Rectal smooth muscle tissue (tissue), 1 donor: ENCODE data around the gene CTNNBL1.

Experiments
- H3K27ac ChIP-seq: one replicate; pipeline ENCODE4 v1.7.0; 2013; ENCODE audit warnings: low read depth, low read length, inconsistent platforms
- H3K27me3 ChIP-seq: one replicate; pipeline ENCODE4 v1.7.0; 2013; ENCODE audit warnings: low read length; ENCODE audit not compliant: control insufficient read depth, insufficient read depth
- H3K36me3 ChIP-seq: one replicate; pipeline ENCODE4 v1.7.0; 2013; ENCODE audit warnings: low read length; ENCODE audit not compliant: control insufficient read depth, insufficient read depth
- H3K4me1 ChIP-seq: one replicate; pipeline ENCODE4 v1.7.0; 2013; ENCODE audit warnings: low read length; ENCODE audit not compliant: control insufficient read depth, insufficient read depth
- H3K4me3 ChIP-seq: one replicate; pipeline ENCODE4 v1.7.0; 2013; ENCODE audit warnings: low read length
- H3K9ac ChIP-seq: one replicate; pipeline ENCODE4 v1.7.0; 2013; ENCODE audit warnings: low read length

CTNNBL1 gene

GRCh38 chr20:37741570-37741969 lies 47.7 kb downstream of the CTNNBL1 start:
- no peak overlapping the region for H3K27ac ChIP-seq
- no peak overlapping the region for H3K9ac ChIP-seq
- H3K36me3 ChIP-seq = peaks cover 6% of the 10 kb centered on the region

GRCh38 chr20:37742131-37742530 lies 48.3 kb downstream of the CTNNBL1 start:
- no peaks in the 10 kb centered on the region for H3K27me3 ChIP-seq
- no peak overlapping the region for H3K27ac ChIP-seq
- no peak overlapping the region for H3K4me3 ChIP-seq
- H3K9ac ChIP-seq = no peak overlapping the region
- H3K36me3 ChIP-seq = peaks cover 6% of the 10 kb centered on the region
- no peaks in the 10 kb centered on the region for H3K4me1 ChIP-seq

More at GRCh38 chr20:37741570-37741969, 47.7 kb downstream of the CTNNBL1 start:
- no peaks in the 10 kb centered on the region for H3K4me1 ChIP-seq
- no peak overlapping the region for H3K4me3 ChIP-seq
- H3K27me3 ChIP-seq = no peaks in the 10 kb centered on the region

GRCh38 chr20:37744347-37744746 lies 50.5 kb downstream of the CTNNBL1 start:
- Histone ChIP-seq H3K36me3 (peaks cover 3% of the 10 kb centered on the region), H3K4me3 (no peak overlapping the region), H3K9ac (no peak overlapping the region), H3K27me3 (no peaks in the 10 kb centered on the region), H3K4me1 (no peaks in the 10 kb centered on the region), H3K27ac (no peak overlapping the region)

- no peaks in the 10 kb centered on the region for H3K27me3 ChIP-seq
- no peak overlapping the region for H3K9ac ChIP-seq
- H3K27ac ChIP-seq = no peak overlapping the region
- no peaks in the 10 kb centered on the region for H3K36me3 ChIP-seq
- no peak overlapping the region for H3K4me3 ChIP-seq
- no peaks in the 10 kb centered on the region for H3K4me1 ChIP-seq
Measured at GRCh38 chr20:37745553-37745952, 51.7 kb downstream of the CTNNBL1 start.

GRCh38 chr20:37748015-37748414 lies 54.2 kb downstream of the CTNNBL1 start:
- no peak overlapping the region for H3K4me3 ChIP-seq
- no peaks in the 10 kb centered on the region for H3K36me3 ChIP-seq
- no peak overlapping the region for H3K27ac ChIP-seq

GRCh38 chr20:37749218-37749617 lies 55.4 kb downstream of the CTNNBL1 start:
- Histone ChIP-seq H3K27me3 (no peaks in the 10 kb centered on the region), H3K36me3 (no peaks in the 10 kb centered on the region), H3K27ac (no peak overlapping the region), H3K4me1 (no peaks in the 10 kb centered on the region), H3K9ac (no peak overlapping the region), H3K4me3 (no peak overlapping the region)

More at GRCh38 chr20:37748015-37748414, 54.2 kb downstream of the CTNNBL1 start:
- Histone ChIP-seq H3K9ac (no peak overlapping the region), H3K4me1 (no peaks in the 10 kb centered on the region), H3K27me3 (no peaks in the 10 kb centered on the region)

- Histone ChIP-seq H3K27me3 (no peaks in the 10 kb centered on the region), H3K27ac (no peak overlapping the region), H3K36me3 (no peaks in the 10 kb centered on the region)
Measured at GRCh38 chr20:37749620-37750403, 56.0 kb downstream of the CTNNBL1 start.

GRCh38 chr20:37755665-37756064 lies 61.8 kb downstream of the CTNNBL1 start:
- peaks cover 2% of the 10 kb centered on the region for H3K36me3 ChIP-seq
- no peaks in the 10 kb centered on the region for H3K4me1 ChIP-seq
- H3K27me3 ChIP-seq = no peaks in the 10 kb centered on the region
- no peak overlapping the region for H3K9ac ChIP-seq
- no peak overlapping the region for H3K27ac ChIP-seq
- H3K4me3 ChIP-seq = no peak overlapping the region

More at GRCh38 chr20:37749620-37750403, 56.0 kb downstream of the CTNNBL1 start:
- no peaks in the 10 kb centered on the region for H3K4me1 ChIP-seq
- H3K9ac ChIP-seq = no peak overlapping the region
- H3K4me3 ChIP-seq = no peak overlapping the region

- Histone ChIP-seq H3K27me3 (no peaks in the 10 kb centered on the region), H3K4me3 (no peak overlapping the region), H3K9ac (no peak overlapping the region), H3K27ac (no peak overlapping the region), H3K4me1 (no peaks in the 10 kb centered on the region), H3K36me3 (peaks cover 2% of the 10 kb centered on the region)
Measured at GRCh38 chr20:37756234-37756633, 62.4 kb downstream of the CTNNBL1 start.

GRCh38 chr20:37757550-37757949 lies 63.7 kb downstream of the CTNNBL1 start:
- Histone ChIP-seq H3K27me3 (no peaks in the 10 kb centered on the region), H3K4me3 (no peak overlapping the region), H3K36me3 (peaks cover 2% of the 10 kb centered on the region), H3K4me1 (no peaks in the 10 kb centered on the region), H3K27ac (no peak overlapping the region), H3K9ac (no peak overlapping the region)

GRCh38 chr20:37758332-37758731 lies 64.5 kb downstream of the CTNNBL1 start:
- no peak overlapping the region for H3K27ac ChIP-seq
- H3K36me3 ChIP-seq = peaks cover 2% of the 10 kb centered on the region
- H3K4me3 ChIP-seq = no peak overlapping the region
- no peak overlapping the region for H3K9ac ChIP-seq
- H3K27me3 ChIP-seq = no peaks in the 10 kb centered on the region
- H3K4me1 ChIP-seq = no peaks in the 10 kb centered on the region

GRCh38 chr20:37759052-37759553 lies 65.3 kb downstream of the CTNNBL1 start:
- Histone ChIP-seq H3K4me3 (no peak overlapping the region), H3K4me1 (no peaks in the 10 kb centered on the region), H3K9ac (no peak overlapping the region), H3K27me3 (no peaks in the 10 kb centered on the region), H3K36me3 (peaks cover 2% of the 10 kb centered on the region), H3K27ac (no peak overlapping the region)

- no peak overlapping the region for H3K9ac ChIP-seq
Measured at GRCh38 chr20:37759761-37760209, 66.0 kb downstream of the CTNNBL1 start.

More at GRCh38 chr20:37759761-37760209, 66.0 kb downstream of the CTNNBL1 start:
- H3K27me3 ChIP-seq = no peaks in the 10 kb centered on the region
- H3K4me3 ChIP-seq = no peak overlapping the region
- no peak overlapping the region for H3K27ac ChIP-seq
- no peaks in the 10 kb centered on the region for H3K4me1 ChIP-seq
- peaks cover 2% of the 10 kb centered on the region for H3K36me3 ChIP-seq
